SH-SY5Y (cell line): ENCODE data around the gene SPATA31C2.
"Not testable (repeated sequence)": the region's sequence is repeated elsewhere in the genome, so short reads cannot be mapped to it uniquely, and the experiment has no call there.

Source experiments
- GATA2 ChIP-seq: IDR thresholded peaks from 2 replicates; pipeline ENCODE4 v1.6.1; 2011; ENCODE audit warnings: mild to moderate bottlenecking, low read depth, low read length
- GATA3 ChIP-seq: IDR thresholded peaks from 2 replicates; pipeline ENCODE4 v1.6.1; 2011; ENCODE audit warnings: low read depth, mild to moderate bottlenecking, low read length, moderate library complexity

SPATA31C2 gene

GRCh38 chr9:88138375-88138774, at the start of gene SPATA31C2:
SPATA31C2 (minus strand) TSS chr9:88138475; CDS start chr9:88138446, 29 bp downstream.
- not testable (repeated sequence) for TF ChIP-seq GATA2, GATA3

GRCh38 chr9:88187631-88188030, 49.4 kb upstream of the SPATA31C2 start:
- TF ChIP-seq GATA3 (no peak), GATA2 (no peak)

- TF ChIP-seq GATA2 (no peak), GATA3 (no peak)
Measured at GRCh38 chr9:88186495-88187110, 48.3 kb upstream of the SPATA31C2 start.

- TF ChIP-seq GATA3: no peak
- no peak for TF ChIP-seq GATA2
Measured at GRCh38 chr9:88184976-88185375, 46.7 kb upstream of the SPATA31C2 start.

- no peak for TF ChIP-seq GATA3
- TF ChIP-seq GATA2: no peak
Measured at GRCh38 chr9:88183798-88184495, 45.7 kb upstream of the SPATA31C2 start.

- TF ChIP-seq GATA3: no peak
- no peak for TF ChIP-seq GATA2
Measured at GRCh38 chr9:88182501-88182900, 44.2 kb upstream of the SPATA31C2 start.

GRCh38 chr9:88180081-88180765, 41.9 kb upstream of the SPATA31C2 start:
- TF ChIP-seq GATA2 (no peak), GATA3 (no peak)

- no peak for TF ChIP-seq GATA2
- no peak for TF ChIP-seq GATA3
Measured at GRCh38 chr9:88179062-88179521, 40.8 kb upstream of the SPATA31C2 start.

GRCh38 chr9:88178641-88179040, 40.4 kb upstream of the SPATA31C2 start:
- TF ChIP-seq GATA2: no peak
- TF ChIP-seq GATA3: no peak

GRCh38 chr9:88177371-88177770, 39.1 kb upstream of the SPATA31C2 start:
- TF ChIP-seq GATA3 (no peak), GATA2 (no peak)

- TF ChIP-seq GATA2: no peak
- no peak for TF ChIP-seq GATA3
Measured at GRCh38 chr9:88174324-88174723, 36.0 kb upstream of the SPATA31C2 start.

- TF ChIP-seq GATA3 (no peak), GATA2 (no peak)
Measured at GRCh38 chr9:88173378-88173999, 35.2 kb upstream of the SPATA31C2 start.

GRCh38 chr9:88169700-88170099, 31.4 kb upstream of the SPATA31C2 start:
- TF ChIP-seq GATA3 (no peak), GATA2 (no peak)

- TF ChIP-seq GATA3: no peak
- no peak for TF ChIP-seq GATA2
Measured at GRCh38 chr9:88168564-88168963, 30.3 kb upstream of the SPATA31C2 start.
